ENCODE data around the gene SEC61B. TPM values are rescaled to one million over a fixed set of nuclear protein-coding genes. Genes with fewer than 3 reads are reported as not detected.

Gene SEC61B
- total and polyA plus RNA-seq, 9 of the 15 experiments (the other 6 are each of a cell fraction or from before 2014, with no cell fraction given), result 57.8 to 262 (median 172) TPM

DNA sequence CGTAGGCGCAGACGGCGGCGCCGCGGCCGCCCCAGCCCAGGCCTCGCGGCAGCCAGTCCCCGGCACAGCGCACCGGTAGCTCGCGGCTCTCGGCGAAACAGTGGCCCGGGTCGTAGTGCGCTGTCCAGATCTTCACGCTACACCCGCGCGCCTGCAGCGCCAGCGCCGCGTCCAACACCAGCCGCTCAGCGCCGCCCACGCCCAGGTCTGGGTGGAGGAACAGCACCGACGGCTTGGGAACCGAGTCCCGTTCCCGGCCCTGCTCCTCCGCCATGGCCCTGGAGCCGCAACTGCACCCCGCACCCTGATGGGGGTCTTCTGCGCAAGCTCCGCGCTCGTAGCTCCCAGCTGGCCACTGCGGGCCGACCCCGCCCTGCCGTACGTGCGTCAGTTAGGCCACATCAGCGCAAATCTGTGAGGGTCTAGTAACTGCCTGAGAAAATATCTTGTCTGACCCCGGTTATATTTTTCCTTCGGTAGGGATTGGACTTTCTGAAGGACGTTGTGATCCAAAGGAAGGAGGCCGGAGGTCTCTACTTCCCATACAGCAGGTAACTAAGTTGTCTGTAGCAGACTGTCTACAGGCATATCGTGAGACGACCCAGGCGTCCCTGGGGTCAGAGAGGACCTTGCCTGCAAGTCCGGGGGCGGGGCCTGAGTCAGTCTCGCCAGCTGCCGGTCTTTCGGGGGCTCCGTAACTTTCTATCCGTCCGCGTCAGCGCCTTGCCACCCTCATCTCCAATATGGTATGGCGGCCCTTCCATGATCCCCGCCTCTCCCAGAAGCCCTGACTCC, at the start of gene SEC61B, which contains the start of gene ALG2 (continued):
- TF ChIP-seq JUND (IDR thresholded peaks at IDR 0.05; ENCODE audit: borderline replicate concordance, low read depth, low read length), result peak; percentile 47; the same call in 1 of the 2 replicates
- TF ChIP-seq JUND (tag; IDR thresholded peaks at IDR 0.05; ENCODE audit: borderline replicate concordance, low read depth, low read length), result peak; percentile 58; the same call in 2 of the 3 replicates
- no peak for TF ChIP-seq TRIM24 (IDR thresholded peaks at IDR 0.05)
- TF ChIP-seq, protein P1, sequence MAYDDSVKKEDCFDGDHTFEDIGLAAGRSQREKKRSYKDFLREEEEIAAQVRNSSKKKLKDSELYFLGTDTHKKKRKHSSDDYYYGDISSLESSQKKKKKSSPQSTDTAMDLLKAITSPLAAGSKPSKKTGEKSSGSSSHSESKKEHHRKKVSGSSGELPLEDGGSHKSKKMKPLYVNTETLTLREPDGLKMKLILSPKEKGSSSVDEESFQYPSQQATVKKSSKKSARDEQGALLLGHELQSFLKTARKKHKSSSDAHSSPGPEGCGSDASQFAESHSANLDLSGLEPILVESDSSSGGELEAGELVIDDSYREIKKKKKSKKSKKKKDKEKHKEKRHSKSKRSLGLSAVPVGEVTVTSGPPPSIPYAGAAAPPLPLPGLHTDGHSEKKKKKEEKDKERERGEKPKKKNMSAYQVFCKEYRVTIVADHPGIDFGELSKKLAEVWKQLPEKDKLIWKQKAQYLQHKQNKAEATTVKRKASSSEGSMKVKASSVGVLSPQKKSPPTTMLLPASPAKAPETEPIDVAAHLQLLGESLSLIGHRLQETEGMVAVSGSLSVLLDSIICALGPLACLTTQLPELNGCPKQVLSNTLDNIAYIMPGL (CRISPR knock-in tag; IDR thresholded peaks at IDR 0.05), result 0 out of 2 replicates have a peak, but pooled peaks have one; percentile 73
- TF ChIP-seq, protein P2, sequence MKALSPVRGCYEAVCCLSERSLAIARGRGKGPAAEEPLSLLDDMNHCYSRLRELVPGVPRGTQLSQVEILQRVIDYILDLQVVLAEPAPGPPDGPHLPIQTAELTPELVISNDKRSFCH (CRISPR knock-in tag; IDR thresholded peaks at IDR 0.05), result no peak
- TF ChIP-seq, protein P2 (tag; IDR thresholded peaks at IDR 0.05), result 0 out of 2 replicates have a peak, but pooled peaks have one; percentile 12
- peak; percentile 66; the same call in 1 of the 2 replicates for TF ChIP-seq KLF1 (tag; IDR thresholded peaks at IDR 0.05)
- 0 out of 2 replicates have a peak, but pooled peaks have one; percentile 38 for TF ChIP-seq ESRRA (IDR thresholded peaks at IDR 0.05; ENCODE audit: borderline replicate concordance, low read depth)
- peak in 1 of 2 experiments; percentile 89; a peak in 2 of 4 replicates for TF ChIP-seq HDAC1 (IDR thresholded peaks at IDR 0.05)
- TF ChIP-seq NR4A1 (CRISPR knock-in tag; IDR thresholded peaks at IDR 0.05), result no peak
- TF ChIP-seq NR4A1 (tag; IDR thresholded peaks at IDR 0.05), result no peak
- peak; percentile 32 for TF ChIP-seq FUS (optimal IDR thresholded peaks at IDR 0.05; ENCODE audit: low read depth, low read length)
- no peak for TF ChIP-seq KAT8 (IDR thresholded peaks at IDR 0.05; ENCODE audit: low read depth)
- peak; percentile 91 for TF ChIP-seq ATF7 (IDR thresholded peaks at IDR 0.05)
- no peak for TF ChIP-seq ZNF217 (CRISPR knock-in tag; IDR thresholded peaks at IDR 0.05)
- TF ChIP-seq KDM4B (IDR thresholded peaks at IDR 0.05; ENCODE audit: borderline replicate concordance in 2 of 2, low read depth in 1 of 2), result 0 out of 4 replicates have a peak, but pooled peaks of 1 of the 2 experiments have one; percentile 32
- no peak for TF ChIP-seq FOXP1 (CRISPR knock-in tag; IDR thresholded peaks at IDR 0.05)
- TF ChIP-seq, protein P3, sequence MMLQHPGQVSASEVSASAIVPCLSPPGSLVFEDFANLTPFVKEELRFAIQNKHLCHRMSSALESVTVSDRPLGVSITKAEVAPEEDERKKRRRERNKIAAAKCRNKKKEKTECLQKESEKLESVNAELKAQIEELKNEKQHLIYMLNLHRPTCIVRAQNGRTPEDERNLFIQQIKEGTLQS (IDR thresholded peaks at IDR 0.05), result peak; percentile 51; the same call in 1 of the 2 replicates
- TF ChIP-seq, protein P3 (CRISPR knock-in tag; conservative IDR thresholded peaks at IDR 0.05), result 0 out of 2 replicates have a peak, but pooled peaks have one; percentile 34
- TF ChIP-seq EP400 (IDR thresholded peaks at IDR 0.05), result peak; percentile 99
- 0 out of 2 replicates have a peak, but pooled peaks have one; percentile 79 for TF ChIP-seq ZNF232 (CRISPR knock-in tag; IDR thresholded peaks at IDR 0.05)
- peak; percentile 92 for TF ChIP-seq POLR2A (conservative IDR thresholded peaks at IDR 0.05)
